Panc1 (cell line): ENCODE results near the gene ZNF823. TPM values are rescaled to one million over a fixed set of nuclear protein-coding genes. Genes with fewer than 3 reads are reported as not detected.
"Not testable (repeated sequence)": the region's sequence is repeated elsewhere in the genome, so short reads cannot be mapped to it uniquely, and the experiment has no call there.

ENCODE experiments used
- ATAC-seq: fragments of 200-7000 bp; cut with Tn5 transposase; 2 replicates; pipeline ENCODE4 v1.9.1; 2020; ENCODE audit warnings: mild to moderate bottlenecking, moderate library complexity
- BruUV-seq: library from RNA; stranded (reverse); fragments of 400-500 nt; replicated peaks from 2 replicates; lab custom pipeline; 2021; lab: Mats Ljungman, UMichigan
- CTCF ChIA-PET: fragments of 300-600 bp; sonication (Branson Sonifier 250); formaldehyde crosslinking; loops from one replicate; lab custom pipeline; 2022; ENCODE audit warnings: antibody characterized with exemption; lab: Charles Lee
- POLR2A ChIA-PET: fragments of 300-600 bp; sonication (Branson Sonifier 250); formaldehyde crosslinking; loops from one replicate; lab custom pipeline; 2022; ENCODE audit warnings: antibody characterized with exemption; lab: Charles Lee
- DNase-seq: peaks from one replicate; pipeline ENCODE4 v3.0.0-alpha.2; 2010; ENCODE audit warnings: low read depth, low spot score
- H3K27ac ChIP-seq: 2 replicates; pipeline ENCODE4 v1.5.1; 2011; ENCODE audit warnings: mild to moderate bottlenecking, low read length, inconsistent platforms
- H3K27me3 ChIP-seq: fragments of 200-500 bp; sonication (Bioruptor generic); 2 replicates; pipeline ENCODE4 v1.6.0; 2014; ENCODE audit warnings: low read length, inconsistent platforms; ENCODE audit not compliant: control insufficient read depth, insufficient read depth
- H3K36me3 ChIP-seq: fragments of 200-500 bp; sonication (Bioruptor generic); 2 replicates; pipeline ENCODE4 v1.5.1; 2014; ENCODE audit warnings: inconsistent platforms, mild to moderate bottlenecking, low read length, moderate library complexity; ENCODE audit not compliant: control insufficient read depth, insufficient read depth
- H3K4me1 ChIP-seq: 2 replicates; pipeline ENCODE4 v1.5.1; 2011; ENCODE audit warnings: inconsistent platforms, mild to moderate bottlenecking, low read length, moderate library complexity; ENCODE audit not compliant: control insufficient read depth, insufficient read depth
- H3K4me3 ChIP-seq, 2 experiments: 2 replicates each; pipeline ENCODE4 v1.5.1; 2011 to 2012; ENCODE audit warnings: low read depth in 2 of 2, low read length in 2 of 2, mild to moderate bottlenecking in 2 of 2, inconsistent platforms in 1 of 2, moderate library complexity in 1 of 2
- H3K9me3 ChIP-seq: fragments of 200-500 bp; sonication (Bioruptor generic); 2 replicates; pipeline ENCODE4 v1.5.1; 2014; ENCODE audit warnings: low read depth, mild to moderate bottlenecking, inconsistent platforms, low read length, moderate library complexity; ENCODE audit not compliant: control insufficient read depth, insufficient read depth
- CTCF ChIP-seq: fragments of 450-650 bp; IDR thresholded peaks from 2 replicates; pipeline ENCODE4 v1.5.1; 2017; ENCODE audit warnings: mild to moderate bottlenecking
- POLR2AphosphoS5 ChIP-seq: IDR thresholded peaks from 2 replicates; pipeline ENCODE4 v1.6.1; 2012; ENCODE audit warnings: mild to moderate bottlenecking, low read depth, low read length, moderate library complexity
- REST ChIP-seq, 2 experiments: IDR thresholded peaks; 2 replicates each; pipeline ENCODE4 v1.6.1; 2011 to 2012; ENCODE audit warnings: low read depth in 2 of 2, control low read depth in 1 of 2, low read length in 1 of 2, mild to moderate bottlenecking in 1 of 2, moderate library complexity in 1 of 2; ENCODE audit not compliant: insufficient read depth in 1 of 2
- SIN3A ChIP-seq: IDR thresholded peaks from 2 replicates; pipeline ENCODE4 v1.6.1; 2012; ENCODE audit warnings: low read depth, mild to moderate bottlenecking, low read length, moderate library complexity, borderline replicate concordance; ENCODE audit not compliant: insufficient read depth
- TCF7L2 ChIP-seq: IDR thresholded peaks from 2 replicates; pipeline ENCODE4 v1.6.1; 2011; ENCODE audit warnings: mild to moderate bottlenecking, low read depth, low read length, inconsistent platforms
- in situ Hi-C: cut with HindIII; loops from 2 replicates; pipeline ENCODE4 v1.10.0; 2016; ENCODE audit warnings: low sequenced_read_pairs, low pct_unique_long_range_greater_than_20kb
- intact Hi-C: fragments of 100-400 bp; cut with micrococcal nuclease; formaldehyde crosslinking; loops from one replicate; pipeline ENCODE4 v1.10.0; 2022; ENCODE audit not compliant: unreplicated experiment
- total RNA-seq: library from RNA; stranded (reverse); gene quantifications from one replicate; pipeline ENCODE4 v1.2.1, GENCODE V29; 2021; ENCODE audit not compliant: unreplicated experiment

The ZNF823 gene
- total RNA-seq, 1 experiment from 2014 or later = 5.0 TPM

GRCh38 chr19:11781295-11782057 is 42.7 kb upstream of the ZNF823 start:
- in situ Hi-C loops = no loop called here
- BruUV-seq = no TSS peak
- CTCF ChIA-PET = no interaction called here
- H3K9me3 ChIP-seq = peaks cover 56% of the 10 kb centered on the region
- DNase-seq (no peak), ATAC-seq (no peak)
- H3K4me1 ChIP-seq = no peaks in the 10 kb centered on the region
- H3K27ac ChIP-seq = no peak overlapping the region
- no peaks in the 10 kb centered on the region for H3K36me3 ChIP-seq
- no peak overlapping the region for H3K4me3 ChIP-seq
- intact Hi-C loops = no loop called here
- H3K27me3 ChIP-seq = no peaks in the 10 kb centered on the region
- no peak for TF ChIP-seq CTCF
- TF ChIP-seq REST (IDR thresholded peaks at IDR 0.05; ENCODE audit: insufficient read depth in 1 of 2, low read depth in 2 of 2, low read length in 1 of 2) = no peak
- TF ChIP-seq SIN3A = no peak
- no peak for TF ChIP-seq TCF7L2
- no peak for TF ChIP-seq POLR2AphosphoS5
- POLR2A ChIA-PET = no interaction called here

GRCh38 chr19:11780431-11781020 is 41.8 kb upstream of the ZNF823 start:
- no peaks in the 10 kb centered on the region for H3K27me3 ChIP-seq
- no peak overlapping the region for H3K27ac ChIP-seq
- no TSS peak for BruUV-seq
- no peaks in the 10 kb centered on the region for H3K4me1 ChIP-seq
- H3K36me3 ChIP-seq = no peaks in the 10 kb centered on the region
- intact Hi-C loops (no loop called here), in situ Hi-C loops (no loop called here)
- H3K4me3 ChIP-seq = no peak overlapping the region
- no peak for DNase-seq
- peaks cover 59% of the 10 kb centered on the region for H3K9me3 ChIP-seq
- ChIA-PET CTCF (no interaction called here), POLR2A (no interaction called here)
- TF ChIP-seq REST (IDR thresholded peaks at IDR 0.05; ENCODE audit: insufficient read depth in 1 of 2, low read depth in 2 of 2, low read length in 1 of 2) = no peak
- no peak for TF ChIP-seq CTCF
- no peak for TF ChIP-seq SIN3A
- no peak for TF ChIP-seq POLR2AphosphoS5
- no peak for ATAC-seq

- H3K4me1 ChIP-seq, intact Hi-C loops, in situ Hi-C loops, ATAC-seq, H3K36me3 ChIP-seq, H3K27ac ChIP-seq, DNase-seq, H3K27me3 ChIP-seq, POLR2A ChIA-PET, H3K4me3 ChIP-seq, BruUV-seq: not testable (repeated sequence)
- CTCF ChIA-PET = interaction anchor here (0.7 kb wide), 1 partner anchor 68 kb away, joined by 4 read pairs; no protein-coding TSS in a partner anchor
- H3K9me3 ChIP-seq = peaks cover 49% of the 10 kb centered on the region
Observed at GRCh38 chr19:11776669-11777068, 37.9 kb upstream of the ZNF823 start.
